Adrenal gland (tissue), 12 donors: ENCODE data around the gene MOCS3. TPM values are rescaled to one million over a fixed set of nuclear protein-coding genes. Genes with fewer than 3 reads are reported as not detected.
A peak's percentile ranks its signal among the peaks of the same experiment; 100 is the strongest.
"Not testable (repeated sequence)": the region's sequence is repeated elsewhere in the genome, so short reads cannot be mapped to it uniquely, and the experiment has no call there.

Source experiments
- DNase-seq, 7 donors: peaks; one replicate each; pipeline ENCODE4 v3.0.0-alpha.2; 2019 to 2020
- H3K27ac ChIP-seq, 5 donors: fragments of 200-600 bp; sonication (generic) in 4 of 5; 1 replicate in 3 of 5; 2 replicates in 2 of 5; pipeline versions ENCODE4 v1.5.1 to v1.8.0; 2016 to 2020; ENCODE audit warnings: mild to moderate bottlenecking in 1 of 5
- H3K27me3 ChIP-seq: fragments of 200-600 bp; 2 replicates; pipeline ENCODE4 v1.8.0; 2021
- H3K36me3 ChIP-seq, 2 donors: fragments of 200-600 bp; replicated peaks in 1 of 2; 1 replicate in 1 of 2; 2 replicates in 1 of 2; pipeline versions ENCODE4 v1.5.1 to v1.8.0; 2018 to 2022
- H3K4me1 ChIP-seq, 2 donors: fragments of 200-600 bp; replicated peaks in 1 of 2; 1 replicate in 1 of 2; 2 replicates in 1 of 2; pipeline versions ENCODE4 v1.5.1 to v1.8.0; 2018 to 2021
- H3K4me3 ChIP-seq, 4 donors: fragments of 200-600 bp; sonication (generic) in 3 of 4; one replicate each; pipeline ENCODE4 v1.5.1; 2016 to 2018
- H3K9me3 ChIP-seq, 3 donors: fragments of 200-600 bp; sonication (generic) in 1 of 3; replicated peaks in 1 of 3; 1 replicate in 2 of 3; 2 replicates in 1 of 3; pipeline versions ENCODE4 v1.5.1 to v1.8.0; 2016 to 2021
- CTCF ChIP-seq, 6 experiments: fragments of 450-650 bp in 4 of 6; fragments of 200-600 bp in 2 of 6; sonication (generic) in 1 of 6; IDR thresholded peaks; 1 replicate in 5 of 6; 2 replicates in 1 of 6; pipeline versions ENCODE4 v1.5.1 to v1.8.0; 2016 to 2021; ENCODE audit warnings: antibody characterized with exemption in 6 of 6, mild to moderate bottlenecking in 2 of 6, moderate library complexity in 1 of 6
- POLR2A ChIP-seq, 2 donors: fragments of 450-650 bp; IDR thresholded peaks; one replicate each; pipeline ENCODE4 v1.6.1; 2017; ENCODE audit warnings: antibody characterized with exemption in 2 of 2, mild to moderate bottlenecking in 2 of 2, moderate library complexity in 1 of 2
- WGBS, 4 donors: extraction: QIAGEN DNeasy Blood & Tissue Kit in 2 of 4; methylation state at CpG; one replicate each; pipeline versions ENCODE4 v1.1.5 to v1.1.7; 2013 to 2017; 5-methylcytosine and 5-hydroxymethylcytosine counted together
- intact Hi-C, 2 donors: fragments of 100-400 bp; cut with DNase I; formaldehyde crosslinking; loops; one replicate each; pipeline versions ENCODE4 v1.14.1 to v1.15.0; 2022 to 2023
- polyA plus RNA-seq, 3 donors: library from polyadenylated mRNA; stranded (reverse); fragments of 200-250 nt in 2 of 3; fragments of 350-450 nt in 1 of 3; fragmentation: Illumina TruSeq in 1 of 3; extraction: RNeasy Lipid Tissue Mini Kit (QIAGEN cat#74804) in 1 of 3; gene quantifications; one replicate each; pipeline ENCODE4 v1.2.3, GENCODE V29; 2013 to 2014
- total RNA-seq, 9 donors: library from RNA; depleted of rRNA in 4 of 9; stranded (reverse); fragments of >200 nt in 4 of 9; fragments of 120-200 nt in 1 of 9; fragmentation: NEBNext Ultra II Directional in 1 of 9; extraction: Animal tissue kit (Norgen Biotek cat#: 25700) in 1 of 9; gene quantifications; one replicate each; pipeline versions ENCODE4 v1.1.0 to v1.2.4, GENCODE V29; 2013 to 2023
- donor health status: healthy with polysubstance abuse.
- donor health status: Bipolar disorder and iron deficiency.
- donor health status: DM: yes; HTN: yes; CAD: no.
- donor health status: DM: no; HTN: no; CAD: no.
- donor health status: DM: no; HTN: no; CAD: no.
- donor health status: DM: yes; HTN: yes; CAD: no.

MOCS3 gene
- total and polyA plus RNA-seq, 12 donors: 1.0 to 7.5 (median 5.7) TPM

- no peak overlapping the region for H3K27ac ChIP-seq
- WGBS, 4 donors: 46 to 52% (median 51%) methylated on average over 18 to 20 of the region's 20 CpGs
Observed at GRCh38 chr20:50977066-50978021, 18.7 kb downstream of the MOCS3 start.

GRCh38 chr20:50978533-50978932 lies 19.9 kb downstream of the MOCS3 start:
- 80 to 93% (median 89%) methylated on average over 4 of the region's 4 CpGs for WGBS, 4 donors

More at GRCh38 chr20:50977066-50978021, 18.7 kb downstream of the MOCS3 start:
- DNase-seq: no peak
- Histone ChIP-seq H3K4me1 (no peaks in the 10 kb centered on the region), H3K27me3 (peaks cover 12% of the 10 kb centered on the region), H3K4me3 (no peak overlapping the region), H3K9me3 (no peaks in the 10 kb centered on the region), H3K36me3 (no peaks in the 10 kb centered on the region)
- intact Hi-C loops: no loop called here
- TF ChIP-seq POLR2A (IDR thresholded peaks at IDR 0.05): no peak
- TF ChIP-seq CTCF (IDR thresholded peaks at IDR 0.05): no peak

GRCh38 chr20:50980071-50980681 lies 21.6 kb downstream of the MOCS3 start:
- Histone ChIP-seq H3K27me3 (peaks cover 12% of the 10 kb centered on the region), H3K9me3 (no peaks in the 10 kb centered on the region), H3K4me1 (no peaks in the 10 kb centered on the region), H3K4me3 (no peak overlapping the region), H3K36me3 (no peaks in the 10 kb centered on the region), H3K27ac (peak overlapping the region in 2 of 5 donors; percentile 21 to 56)
- intact Hi-C loops: loop anchor here in 1 of 2 donors (10.0 kb wide), 1 partner anchor 625 kb away; no protein-coding TSS in a partner anchor
- DNase-seq: peak in 5 of 7 donors; percentile 27 to 63 (median 44)
- no peak for TF ChIP-seq CTCF (IDR thresholded peaks at IDR 0.05)
- no peak for TF ChIP-seq POLR2A (IDR thresholded peaks at IDR 0.05)
- WGBS, 4 donors: 28 to 55% (median 47%) methylated on average over 5 to 8 of the region's 8 CpGs

More at GRCh38 chr20:50978533-50978932, 19.9 kb downstream of the MOCS3 start:
- H3K9me3 ChIP-seq, intact Hi-C loops, H3K36me3 ChIP-seq, H3K4me1 ChIP-seq, DNase-seq, H3K4me3 ChIP-seq, H3K27ac ChIP-seq: not testable (repeated sequence)
- H3K27me3 ChIP-seq: peaks cover 12% of the 10 kb centered on the region

GRCh38 chr20:50980851-50981713 lies 22.5 kb downstream of the MOCS3 start:
- WGBS, 4 donors: 44 to 58% (median 47%) methylated on average over 19 to 26 of the region's 26 CpGs
- Histone ChIP-seq H3K27ac (no peak overlapping the region), H3K36me3 (no peaks in the 10 kb centered on the region), H3K27me3 (peaks cover 16% of the 10 kb centered on the region), H3K9me3 (no peaks in the 10 kb centered on the region), H3K4me1 (no peaks in the 10 kb centered on the region), H3K4me3 (no peak overlapping the region)
- intact Hi-C loops: loop anchor here in 1 of 2 donors (10.0 kb wide), 1 partner anchor 624 kb away; no protein-coding TSS in a partner anchor
- DNase-seq: peak; percentile 37 to 68 (median 57)
- TF ChIP-seq POLR2A (IDR thresholded peaks at IDR 0.05): no peak
- TF ChIP-seq CTCF (IDR thresholded peaks at IDR 0.05): peak; percentile 60 to 76 (median 64)
